Measurements from ENCODE around the gene NIPA2. TPM values are rescaled to one million over a fixed set of nuclear protein-coding genes. Genes with fewer than 3 reads are reported as not detected.
"Not testable (repeated sequence)": the region's sequence is repeated elsewhere in the genome, so short reads cannot be mapped to it uniquely, and the experiment has no call there.

The NIPA2 gene
- total RNA-seq, 1 donor from 2014 or later, result 103 TPM

GRCh38 chr15:22806664-22807063 lies 31.8 kb upstream of the NIPA2 start:
- H3K4me1 Mint-ChIP-seq (ENCODE audit: low read depth, unreplicated experiment), result peaks cover 2% of the 10 kb centered on the region
- Histone ChIP-seq H3K9me3 (ENCODE audit: insufficient read depth, low read depth, low read length) (no peaks in the 10 kb centered on the region), H2AFZ (ENCODE audit: low read depth, low read length) (no peak overlapping the region), H3K36me3 (ENCODE audit: insufficient read depth, low read length) (no peaks in the 10 kb centered on the region), H3K4me1 (ENCODE audit: insufficient read depth, low read length) (no peaks in the 10 kb centered on the region), H4K20me1 (ENCODE audit: insufficient read depth, low read length) (peaks cover 4% of the 10 kb centered on the region), H3K79me2 (ENCODE audit: insufficient read depth, low read length) (peaks cover 3% of the 10 kb centered on the region), H3K4me3 (ENCODE audit: insufficient read depth, low read depth, low read length) (no peak overlapping the region), H3K9ac (ENCODE audit: low read length) (no peak overlapping the region), H3K27me3 (ENCODE audit: insufficient read depth, low read length) (no peaks in the 10 kb centered on the region), H3K4me2 (ENCODE audit: low read length) (no peak overlapping the region), H3K27ac (ENCODE audit: low read depth, low read length) (no peak overlapping the region)
- TF ChIP-seq CTCF (IDR thresholded peaks at IDR 0.05; ENCODE audit: insufficient read depth, low read depth, low read length), result no peak
- no peak for TF ChIP-seq EZH2 (IDR thresholded peaks at IDR 0.05; ENCODE audit: insufficient read depth, low read length)
- H3K9me3 Mint-ChIP-seq (ENCODE audit: unreplicated experiment), result no peaks in the 10 kb centered on the region
- no peak overlapping the region for H3K4me3 Mint-ChIP-seq (ENCODE audit: unreplicated experiment)
- no peak overlapping the region for H3K27ac Mint-ChIP-seq (ENCODE audit: unreplicated experiment)
- H3K36me3 Mint-ChIP-seq (ENCODE audit: low read depth, unreplicated experiment), result peaks cover 3% of the 10 kb centered on the region
- FAIRE-seq, result no peak
- H3K27me3 Mint-ChIP-seq (ENCODE audit: low read depth, unreplicated experiment), result no peaks in the 10 kb centered on the region
- no peak for DNase-seq (ENCODE audit: low read depth)

GRCh38 chr15:22807831-22808230 lies 30.6 kb upstream of the NIPA2 start:
- H3K4me1 Mint-ChIP-seq (ENCODE audit: low read depth, unreplicated experiment); H3K4me3 Mint-ChIP-seq (ENCODE audit: unreplicated experiment); H3K27ac Mint-ChIP-seq (ENCODE audit: unreplicated experiment): not testable (repeated sequence)

GRCh38 chr15:22808240-22808639 lies 30.2 kb upstream of the NIPA2 start:
- Histone ChIP-seq H3K4me2 (ENCODE audit: low read length) (no peak overlapping the region), H3K27ac (ENCODE audit: low read depth, low read length) (no peak overlapping the region), H3K27me3 (ENCODE audit: insufficient read depth, low read length) (no peaks in the 10 kb centered on the region), H4K20me1 (ENCODE audit: insufficient read depth, low read length) (peaks cover 4% of the 10 kb centered on the region), H3K36me3 (ENCODE audit: insufficient read depth, low read length) (no peaks in the 10 kb centered on the region), H2AFZ (ENCODE audit: low read depth, low read length) (no peak overlapping the region), H3K79me2 (ENCODE audit: insufficient read depth, low read length) (peaks cover 3% of the 10 kb centered on the region), H3K9me3 (ENCODE audit: insufficient read depth, low read depth, low read length) (no peaks in the 10 kb centered on the region), H3K4me1 (ENCODE audit: insufficient read depth, low read length) (no peaks in the 10 kb centered on the region), H3K9ac (ENCODE audit: low read length) (no peak overlapping the region), H3K4me3 (ENCODE audit: insufficient read depth, low read depth, low read length) (no peak overlapping the region)
- DNase-seq (ENCODE audit: low read depth) (no peak), FAIRE-seq (no peak)
- no peaks in the 10 kb centered on the region for H3K27me3 Mint-ChIP-seq (ENCODE audit: low read depth, unreplicated experiment)
- no peak overlapping the region for H3K4me3 Mint-ChIP-seq (ENCODE audit: unreplicated experiment)
- no peaks in the 10 kb centered on the region for H3K9me3 Mint-ChIP-seq (ENCODE audit: unreplicated experiment)
- H3K27ac Mint-ChIP-seq (ENCODE audit: unreplicated experiment), result no peak overlapping the region
- TF ChIP-seq EZH2 (IDR thresholded peaks at IDR 0.05; ENCODE audit: insufficient read depth, low read length) (no peak), CTCF (IDR thresholded peaks at IDR 0.05; ENCODE audit: insufficient read depth, low read depth, low read length) (no peak)
- H3K36me3 Mint-ChIP-seq (ENCODE audit: low read depth, unreplicated experiment), result peaks cover 3% of the 10 kb centered on the region
- H3K4me1 Mint-ChIP-seq (ENCODE audit: low read depth, unreplicated experiment), result peaks cover 2% of the 10 kb centered on the region

More at GRCh38 chr15:22807831-22808230, 30.6 kb upstream of the NIPA2 start:
- not testable (repeated sequence) for H3K9me3 Mint-ChIP-seq (ENCODE audit: unreplicated experiment); H3K27ac ChIP-seq (ENCODE audit: low read depth, low read length); H4K20me1 ChIP-seq (ENCODE audit: insufficient read depth, low read length); H3K4me2 ChIP-seq (ENCODE audit: low read length); DNase-seq (ENCODE audit: low read depth); H3K4me1 ChIP-seq (ENCODE audit: insufficient read depth, low read length); H3K9me3 ChIP-seq (ENCODE audit: insufficient read depth, low read depth, low read length); FAIRE-seq; H2AFZ ChIP-seq (ENCODE audit: low read depth, low read length); H3K9ac ChIP-seq (ENCODE audit: low read length); H3K27me3 Mint-ChIP-seq (ENCODE audit: low read depth, unreplicated experiment); H3K4me3 ChIP-seq (ENCODE audit: insufficient read depth, low read depth, low read length); H3K36me3 Mint-ChIP-seq (ENCODE audit: low read depth, unreplicated experiment); H3K79me2 ChIP-seq (ENCODE audit: insufficient read depth, low read length); H3K36me3 ChIP-seq (ENCODE audit: insufficient read depth, low read length); H3K27me3 ChIP-seq (ENCODE audit: insufficient read depth, low read length)

All from astrocyte (in vitro differentiated cells and primary cell).